Large intestine (tissue), 3 donors: ENCODE results near the gene ECHDC1. TPM values are rescaled to one million over a fixed set of nuclear protein-coding genes. Genes with fewer than 3 reads are reported as not detected.

Source experiments
- DNase-seq, 2 donors: peaks; one replicate each; pipeline versions ENCODE4 v3.0.0 to v3.0.0-alpha.2; 2013
- H3K27ac ChIP-seq: one replicate; pipeline ENCODE4 v1.5.1; 2013; ENCODE audit warnings: low read length
- H3K27me3 ChIP-seq: 2 replicates; pipeline ENCODE4 v1.6.1; 2013; ENCODE audit warnings: low read length; ENCODE audit not compliant: control insufficient read depth, insufficient read depth
- H3K36me3 ChIP-seq: 2 replicates; pipeline ENCODE4 v1.6.1; 2013; ENCODE audit warnings: low read length; ENCODE audit not compliant: control insufficient read depth, insufficient read depth
- H3K4me1 ChIP-seq: one replicate; pipeline ENCODE4 v1.6.1; 2013; ENCODE audit warnings: low read length; ENCODE audit not compliant: control insufficient read depth, insufficient read depth
- H3K4me3 ChIP-seq: one replicate; pipeline ENCODE4 v1.5.1; 2013; ENCODE audit warnings: low read length
- H3K9me3 ChIP-seq: one replicate; pipeline ENCODE4 v1.6.1; 2013; ENCODE audit warnings: mild to moderate bottlenecking, low read depth, low read length, moderate library complexity; ENCODE audit not compliant: control insufficient read depth
- WGBS: methylation state at CpG from one replicate; pipeline ENCODE4 v1.1.5; 2013; ENCODE audit warnings: low lambda C conversion rate; ENCODE audit not compliant: insufficient coverage; 5-methylcytosine and 5-hydroxymethylcytosine counted together
- polyA plus RNA-seq: library from polyadenylated mRNA; unstranded; fragments of 120-200 nt; gene quantifications from one replicate; pipeline ENCODE4 v1.2.1, GENCODE V29; 2013

Gene ECHDC1
- polyA plus RNA-seq, 1 donor = 67.3 TPM

GRCh38 chr6:127267646-127268625 lies 75.5 kb downstream of the ECHDC1 start:
- H3K9me3 ChIP-seq = no peaks in the 10 kb centered on the region
- H3K27ac ChIP-seq = peak overlapping the region; percentile 93
- no peaks in the 10 kb centered on the region for H3K36me3 ChIP-seq
- 0% methylated on average over 3 of the region's 16 CpGs for WGBS
- H3K27me3 ChIP-seq = no peaks in the 10 kb centered on the region
- H3K4me3 ChIP-seq = peak overlapping the region; percentile 91
- DNase-seq = peak in 1 of 2 donors; percentile 11
- H3K4me1 ChIP-seq = peaks cover 3% of the 10 kb centered on the region

- Histone ChIP-seq H3K27me3 (no peaks in the 10 kb centered on the region), H3K27ac (peak overlapping the region; percentile 93), H3K36me3 (no peaks in the 10 kb centered on the region), H3K4me3 (peak overlapping the region; percentile 91), H3K4me1 (peaks cover 3% of the 10 kb centered on the region), H3K9me3 (no peaks in the 10 kb centered on the region)
- peak; percentile 35 to 84 for DNase-seq
- WGBS = 0% methylated on average over 3 of the region's 64 CpGs
Observed at GRCh38 chr6:127266892-127267645, 76.3 kb downstream of the ECHDC1 start.

- Histone ChIP-seq H3K36me3 (no peaks in the 10 kb centered on the region), H3K4me1 (peaks cover 3% of the 10 kb centered on the region), H3K9me3 (no peaks in the 10 kb centered on the region), H3K27ac (peak within 1 kb of the TSS; percentile 93), H3K27me3 (no peaks in the 10 kb centered on the region), H3K4me3 (peak within 1 kb of the TSS; percentile 91)
- 8% methylated on average over 2 of the region's 40 CpGs for WGBS
- peak; percentile 68 to 91 for DNase-seq
Observed at GRCh38 chr6:127266178-127266891, 77.1 kb downstream of the ECHDC1 start, which contains the start of gene RNF146. Gene RNF146, plus strand, starts transcription at chr6:127266864. Its CDS starts 13,475 bp downstream, at chr6:127280339.

- Histone ChIP-seq H3K27me3 (no peaks in the 10 kb centered on the region), H3K4me1 (peaks cover 3% of the 10 kb centered on the region), H3K27ac (no peak overlapping the region), H3K36me3 (no peaks in the 10 kb centered on the region), H3K9me3 (no peaks in the 10 kb centered on the region), H3K4me3 (no peak overlapping the region)
- no peak for DNase-seq
- WGBS = 62% methylated on average over 3 of the region's 4 CpGs
Observed at GRCh38 chr6:127263481-127263880, 79.9 kb downstream of the ECHDC1 start.

GRCh38 chr6:127262896-127263295 lies 80.5 kb downstream of the ECHDC1 start:
- H3K36me3 ChIP-seq = no peaks in the 10 kb centered on the region
- peaks cover 3% of the 10 kb centered on the region for H3K4me1 ChIP-seq
- no peak for DNase-seq
- no peak overlapping the region for H3K27ac ChIP-seq
- no peaks in the 10 kb centered on the region for H3K9me3 ChIP-seq
- WGBS = no CpG with 5 or more reads among the region's 1 CpG
- H3K4me3 ChIP-seq = no peak overlapping the region
- no peaks in the 10 kb centered on the region for H3K27me3 ChIP-seq

GRCh38 chr6:127255286-127255685 lies 88.1 kb downstream of the ECHDC1 start:
- Histone ChIP-seq H3K27me3 (no peaks in the 10 kb centered on the region), H3K27ac (no peak overlapping the region), H3K36me3 (no peaks in the 10 kb centered on the region), H3K4me1 (no peaks in the 10 kb centered on the region), H3K9me3 (no peaks in the 10 kb centered on the region), H3K4me3 (no peak overlapping the region)
- no peak for DNase-seq
- no CpG with 5 or more reads among the region's 6 CpGs for WGBS

- DNase-seq = no peak
- no peaks in the 10 kb centered on the region for H3K36me3 ChIP-seq
- H3K4me1 ChIP-seq = no peaks in the 10 kb centered on the region
- H3K9me3 ChIP-seq = no peaks in the 10 kb centered on the region
- H3K27ac ChIP-seq = no peak overlapping the region
- 67% methylated on average over 1 of the region's 1 CpG for WGBS
- no peaks in the 10 kb centered on the region for H3K27me3 ChIP-seq
- H3K4me3 ChIP-seq = no peak overlapping the region
Observed at GRCh38 chr6:127249621-127250020, 93.8 kb downstream of the ECHDC1 start.

- Histone ChIP-seq H3K4me1 (no peaks in the 10 kb centered on the region), H3K27me3 (no peaks in the 10 kb centered on the region), H3K4me3 (no peak overlapping the region), H3K27ac (no peak overlapping the region), H3K36me3 (no peaks in the 10 kb centered on the region), H3K9me3 (no peaks in the 10 kb centered on the region)
- no CpG with 5 or more reads among the region's 4 CpGs for WGBS
- DNase-seq = no peak
Observed at GRCh38 chr6:127247114-127248096, 96.0 kb downstream of the ECHDC1 start.

GRCh38 chr6:127243501-127243900 lies 99.9 kb downstream of the ECHDC1 start:
- H3K4me3 ChIP-seq = no peak overlapping the region
- H3K27me3 ChIP-seq = no peaks in the 10 kb centered on the region
- H3K36me3 ChIP-seq = no peaks in the 10 kb centered on the region
- no peak overlapping the region for H3K27ac ChIP-seq
- no peak for DNase-seq
- no peaks in the 10 kb centered on the region for H3K9me3 ChIP-seq
- H3K4me1 ChIP-seq = no peaks in the 10 kb centered on the region
- WGBS = 100% methylated on average over 1 of the region's 1 CpG
